HG03558 (cell line): ENCODE data around the gene LPIN2.
"Not testable (repeated sequence)": the region's sequence is repeated elsewhere in the genome, so short reads cannot be mapped to it uniquely, and the experiment has no call there.

ENCODE experiments used
- ATAC-seq: cut with Tn5 transposase; IDR thresholded peaks from one replicate; pipeline ENCODE4 v1.9.1; 2021; ENCODE audit warnings: moderate number of reproducible peaks; ENCODE audit not compliant: unreplicated experiment; ENCODE audit errors: extremely low read depth

Gene LPIN2

GRCh38 chr18:3012136-3013023 lies 564 bp downstream of the LPIN2 start:
- ATAC-seq = no peak

GRCh38 chr18:3010086-3010485 lies 2.9 kb downstream of the LPIN2 start:
- no peak for ATAC-seq

GRCh38 chr18:3008541-3008940 lies 4.4 kb downstream of the LPIN2 start:
- no peak for ATAC-seq

GRCh38 chr18:3007491-3007890 lies 5.5 kb downstream of the LPIN2 start:
- ATAC-seq = no peak

- ATAC-seq = no peak
Measured at GRCh38 chr18:3005462-3005861, 7.5 kb downstream of the LPIN2 start.

GRCh38 chr18:3003766-3004165 lies 9.2 kb downstream of the LPIN2 start:
- ATAC-seq = not testable (repeated sequence)

- no peak for ATAC-seq
Measured at GRCh38 chr18:3002732-3003131, 10.2 kb downstream of the LPIN2 start.

- ATAC-seq = no peak
Measured at GRCh38 chr18:2998644-2999043, 14.3 kb downstream of the LPIN2 start.

GRCh38 chr18:2997846-2998564 lies 14.9 kb downstream of the LPIN2 start:
- ATAC-seq = no peak

GRCh38 chr18:2997429-2997828 lies 15.5 kb downstream of the LPIN2 start:
- ATAC-seq = no peak

- ATAC-seq = peak; percentile 77
Measured at GRCh38 chr18:2994603-2995432, 18.1 kb downstream of the LPIN2 start.

GRCh38 chr18:2994020-2994589 lies 18.8 kb downstream of the LPIN2 start:
- ATAC-seq = no peak

- no peak for ATAC-seq
Measured at GRCh38 chr18:2992995-2993877, 19.7 kb downstream of the LPIN2 start.

- ATAC-seq = no peak
Measured at GRCh38 chr18:2990956-2991640, 21.8 kb downstream of the LPIN2 start.

- ATAC-seq = no peak
Measured at GRCh38 chr18:2987876-2988790, 24.8 kb downstream of the LPIN2 start.

- ATAC-seq = no peak
Measured at GRCh38 chr18:2986150-2986865, 26.6 kb downstream of the LPIN2 start.

GRCh38 chr18:2985628-2986027 lies 27.3 kb downstream of the LPIN2 start:
- ATAC-seq = no peak
